H9 (cell line): ENCODE data around the gene B3GNT7. TPM values are rescaled to one million over a fixed set of nuclear protein-coding genes. Genes with fewer than 3 reads are reported as not detected.

Source experiments
- DNase-seq: peaks from one replicate; pipeline ENCODE4 v3.0.0-alpha.2; 2017
- H2AFZ ChIP-seq: one replicate; pipeline ENCODE4 v1.6.1; 2013; ENCODE audit warnings: mild to moderate bottlenecking, low read length, control low read depth, moderate library complexity
- H2AK5ac ChIP-seq: 2 replicates; pipeline ENCODE4 v1.6.1; 2013; ENCODE audit warnings: low read length, control low read depth, mixed read lengths; ENCODE audit not compliant: insufficient read length
- H2BK120ac ChIP-seq: one replicate; pipeline ENCODE4 v1.6.1; 2013; ENCODE audit warnings: low read depth, mild to moderate bottlenecking, low read length, control low read depth, inconsistent platforms; ENCODE audit not compliant: poor library complexity, severe bottlenecking
- H2BK12ac ChIP-seq: 2 replicates; pipeline ENCODE4 v1.6.1; 2013; ENCODE audit warnings: low read length, control low read depth, mixed read lengths, low read depth; ENCODE audit not compliant: insufficient read length
- H2BK15ac ChIP-seq: 2 replicates; pipeline ENCODE4 v1.6.1; 2013; ENCODE audit warnings: low read depth, low read length, control low read depth
- H2BK20ac ChIP-seq: one replicate; pipeline ENCODE4 v1.6.1; 2013; ENCODE audit warnings: low read depth, mild to moderate bottlenecking, low read length, control low read depth, inconsistent platforms; ENCODE audit not compliant: poor library complexity, severe bottlenecking
- H2BK5ac ChIP-seq: 2 replicates; pipeline ENCODE4 v1.6.1; 2013; ENCODE audit warnings: low read length, control low read depth, mixed read lengths; ENCODE audit not compliant: insufficient read length
- H3K14ac ChIP-seq: 2 replicates; pipeline ENCODE4 v1.6.1; 2013; ENCODE audit warnings: low read length, control low read depth; ENCODE audit not compliant: insufficient read depth
- H3K18ac ChIP-seq: 2 replicates; pipeline ENCODE4 v1.6.1; 2013; ENCODE audit warnings: low read depth, mild to moderate bottlenecking, mixed read lengths, low read length, control low read depth; ENCODE audit not compliant: insufficient read length
- H3K23ac ChIP-seq: 2 replicates; pipeline ENCODE4 v1.6.1; 2013; ENCODE audit warnings: low read length, control low read depth, mixed read lengths, low read depth; ENCODE audit not compliant: insufficient read length
- H3K23me2 ChIP-seq: 2 replicates; pipeline ENCODE4 v1.6.1; 2013; ENCODE audit warnings: low read depth, mild to moderate bottlenecking, mixed read lengths, low read length, control low read depth; ENCODE audit not compliant: insufficient read length, poor library complexity, severe bottlenecking
- H3K27ac ChIP-seq: 2 replicates; pipeline ENCODE4 v1.5.1; 2013; ENCODE audit warnings: low read length, control low read depth, mixed read lengths, low read depth; ENCODE audit not compliant: insufficient read length
- H3K27me3 ChIP-seq: 2 replicates; pipeline ENCODE4 v1.6.1; 2013; ENCODE audit warnings: low read length, control low read depth, inconsistent platforms; ENCODE audit not compliant: insufficient read depth
- H3K4ac ChIP-seq: 2 replicates; pipeline ENCODE4 v1.6.1; 2013; ENCODE audit warnings: low read depth, mild to moderate bottlenecking, control low read depth, inconsistent platforms, low read length, moderate library complexity
- H3K4me1 ChIP-seq: 2 replicates; pipeline ENCODE4 v1.6.1; 2013; ENCODE audit warnings: low read length, control low read depth, inconsistent platforms; ENCODE audit not compliant: insufficient read depth
- H3K4me2 ChIP-seq: 2 replicates; pipeline ENCODE4 v1.6.1; 2013; ENCODE audit warnings: low read length, control low read depth, mixed read lengths; ENCODE audit not compliant: insufficient read length, insufficient read depth
- H3K56ac ChIP-seq: 2 replicates; pipeline ENCODE4 v1.6.1; 2013; ENCODE audit warnings: low read depth, mild to moderate bottlenecking, mixed read lengths, low read length, control low read depth; ENCODE audit not compliant: insufficient read length
- H3K79me1 ChIP-seq: 2 replicates; pipeline ENCODE4 v1.6.1; 2013; ENCODE audit warnings: low read depth, mild to moderate bottlenecking, moderate library complexity, low read length, control low read depth, inconsistent platforms; ENCODE audit not compliant: insufficient read depth, poor library complexity, severe bottlenecking
- H3K79me2 ChIP-seq: 2 replicates; pipeline ENCODE4 v1.6.1; 2013; ENCODE audit warnings: low read length, control low read depth, inconsistent platforms; ENCODE audit not compliant: insufficient read depth
- H3K9ac ChIP-seq: 2 replicates; pipeline ENCODE4 v1.6.1; 2013; ENCODE audit warnings: low read length, control low read depth, mixed read lengths; ENCODE audit not compliant: insufficient read length; ENCODE audit errors: extremely low read depth
- H3K9me3 ChIP-seq: one replicate; pipeline ENCODE4 v1.6.1; 2013; ENCODE audit warnings: low read depth, low read length, inconsistent platforms; ENCODE audit not compliant: control insufficient read depth
- H3T11ph ChIP-seq: one replicate; pipeline ENCODE4 v1.6.1; 2013; ENCODE audit warnings: mild to moderate bottlenecking, low read length, control low read depth, inconsistent platforms
- H4K20me1 ChIP-seq: one replicate; pipeline ENCODE4 v1.6.1; 2013; ENCODE audit not compliant: control insufficient read depth, insufficient read length, insufficient read depth
- H4K5ac ChIP-seq: 2 replicates; pipeline ENCODE4 v1.6.1; 2013; ENCODE audit warnings: low read depth, mild to moderate bottlenecking, mixed read lengths, low read length, control low read depth; ENCODE audit not compliant: insufficient read length
- H4K8ac ChIP-seq: replicated peaks from 2 replicates; pipeline ENCODE4 v1.6.1; 2013; ENCODE audit warnings: low read length, control low read depth, mixed read lengths, low read depth; ENCODE audit not compliant: insufficient read length
- H4K91ac ChIP-seq: 2 replicates; pipeline ENCODE4 v1.6.1; 2013; ENCODE audit warnings: low read depth, mild to moderate bottlenecking, moderate library complexity, mixed read lengths, low read length, control low read depth; ENCODE audit not compliant: insufficient read length
- H3K27ac Mint-ChIP-seq, 3 experiments: 2 replicates in 2 of 3; 3 replicates in 1 of 3; pipeline ENCODE4 v1.8.0; 2020 to 2021; ENCODE audit warnings: mixed read lengths in 3 of 3, mild to moderate bottlenecking in 1 of 3, moderate library complexity in 1 of 3
- H3K27me3 Mint-ChIP-seq: 2 replicates; pipeline ENCODE4 v1.8.0; 2021; ENCODE audit warnings: low read depth, mild to moderate bottlenecking, moderate library complexity, mixed read lengths
- H3K36me3 Mint-ChIP-seq, 3 experiments: 2 replicates in 2 of 3; 3 replicates in 1 of 3; pipeline ENCODE4 v1.8.0; 2020 to 2021; ENCODE audit warnings: low read depth in 3 of 3, mixed read lengths in 3 of 3; ENCODE audit not compliant: insufficient read depth in 1 of 3
- H3K4me1 Mint-ChIP-seq, 2 experiments: 2 replicates each; pipeline ENCODE4 v1.8.0; 2020; ENCODE audit warnings: mixed read lengths in 2 of 2
- H3K4me3 Mint-ChIP-seq, 2 experiments: 2 replicates in 1 of 2; 3 replicates in 1 of 2; pipeline ENCODE4 v1.8.0; 2020 to 2021; ENCODE audit warnings: mild to moderate bottlenecking in 2 of 2, mixed read lengths in 2 of 2, moderate library complexity in 1 of 2
- H3K9me3 Mint-ChIP-seq, 2 experiments: 2 replicates in 1 of 2; 3 replicates in 1 of 2; pipeline ENCODE4 v1.8.0; 2020; ENCODE audit warnings: mild to moderate bottlenecking in 2 of 2, mixed read lengths in 2 of 2, moderate library complexity in 1 of 2
- WGBS: extraction: QIAGEN DNeasy Blood & Tissue Kit; methylation state at CpG from one replicate; pipeline ENCODE4 v1.1.7; 2013; ENCODE audit warnings: missing lambda C conversion rate, low lambda C conversion rate, mixed read lengths; ENCODE audit not compliant: insufficient read length; ENCODE audit errors: extremely low coverage; 5-methylcytosine and 5-hydroxymethylcytosine counted together
- total RNA-seq: library from RNA; stranded (reverse); gene quantifications from 2 replicates; pipeline ENCODE4 v1.2.1, GENCODE V29; 2021
- TF ChIP-seq, protein P1 (sequence below): fragments of 200-600 bp; sonication (generic); conservative IDR thresholded peaks from 3 replicates; pipeline ENCODE4 v1.8.0; 2021; ENCODE audit warnings: antibody characterized with exemption, mild to moderate bottlenecking

B3GNT7 gene
- total RNA-seq, 1 experiment from 2014 or later: 42.2 TPM

DNA sequence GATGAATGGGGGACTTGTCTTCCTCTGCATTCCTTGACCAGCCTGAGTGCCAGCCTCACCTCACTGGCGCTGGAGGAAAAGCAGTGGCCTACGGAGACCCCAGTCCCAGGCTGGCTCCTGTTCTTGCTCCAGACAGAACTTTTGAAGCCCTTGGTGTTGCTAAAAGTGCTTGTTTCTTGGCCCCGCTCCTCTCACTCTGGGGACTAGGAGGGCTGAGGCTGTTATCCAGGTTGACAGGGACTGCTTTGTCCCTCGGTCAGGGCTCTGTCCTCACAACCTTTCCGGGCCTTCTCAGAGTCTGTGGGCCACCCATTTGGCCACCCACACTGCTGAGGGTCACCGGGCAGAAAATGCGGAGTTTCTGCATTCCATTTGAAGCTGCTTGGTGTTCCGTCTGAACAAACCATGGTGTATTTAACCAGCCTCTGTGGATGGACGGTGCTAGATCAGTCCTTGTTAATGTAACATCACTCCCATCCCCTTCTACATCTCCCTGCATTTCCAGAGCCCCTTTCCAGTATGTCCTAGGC lies 25.6 kb downstream of the B3GNT7 start:
- no peak overlapping the region for H2BK120ac ChIP-seq
- H2BK15ac ChIP-seq: no peak overlapping the region
- H3K79me1 ChIP-seq: no peaks in the 10 kb centered on the region
- TF ChIP-seq, protein P1, sequence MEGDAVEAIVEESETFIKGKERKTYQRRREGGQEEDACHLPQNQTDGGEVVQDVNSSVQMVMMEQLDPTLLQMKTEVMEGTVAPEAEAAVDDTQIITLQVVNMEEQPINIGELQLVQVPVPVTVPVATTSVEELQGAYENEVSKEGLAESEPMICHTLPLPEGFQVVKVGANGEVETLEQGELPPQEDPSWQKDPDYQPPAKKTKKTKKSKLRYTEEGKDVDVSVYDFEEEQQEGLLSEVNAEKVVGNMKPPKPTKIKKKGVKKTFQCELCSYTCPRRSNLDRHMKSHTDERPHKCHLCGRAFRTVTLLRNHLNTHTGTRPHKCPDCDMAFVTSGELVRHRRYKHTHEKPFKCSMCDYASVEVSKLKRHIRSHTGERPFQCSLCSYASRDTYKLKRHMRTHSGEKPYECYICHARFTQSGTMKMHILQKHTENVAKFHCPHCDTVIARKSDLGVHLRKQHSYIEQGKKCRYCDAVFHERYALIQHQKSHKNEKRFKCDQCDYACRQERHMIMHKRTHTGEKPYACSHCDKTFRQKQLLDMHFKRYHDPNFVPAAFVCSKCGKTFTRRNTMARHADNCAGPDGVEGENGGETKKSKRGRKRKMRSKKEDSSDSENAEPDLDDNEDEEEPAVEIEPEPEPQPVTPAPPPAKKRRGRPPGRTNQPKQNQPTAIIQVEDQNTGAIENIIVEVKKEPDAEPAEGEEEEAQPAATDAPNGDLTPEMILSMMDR: no peak
- H3K18ac ChIP-seq: no peak overlapping the region
- no peak overlapping the region for H3K27ac ChIP-seq
- no peak overlapping the region for H4K5ac ChIP-seq
- no peak overlapping the region for H3K23ac ChIP-seq
- DNase-seq: no peak
- no peak overlapping the region for H2BK12ac ChIP-seq
- H2AK5ac ChIP-seq: no peak overlapping the region
- no peak overlapping the region for H3K9ac ChIP-seq
- Mint-ChIP-seq H3K9me3 (no peaks in the 10 kb centered on the region), H3K4me3 (no peak overlapping the region), H3K27ac (no peak overlapping the region), H3K4me1 (peaks cover 13 to 19% of the 10 kb centered on the region in 2 experiments), H3K27me3 (peaks cover 3% of the 10 kb centered on the region), H3K36me3 (peaks cover 0 to 2% (median 1%) of the 10 kb centered on the region in 3 experiments; a peak in 5 of 7 replicates)
- no peaks in the 10 kb centered on the region for H4K20me1 ChIP-seq
- no peak overlapping the region for H3K4me2 ChIP-seq
- no peak overlapping the region for H2BK20ac ChIP-seq
- no peak overlapping the region for H3T11ph ChIP-seq
- no peaks in the 10 kb centered on the region for H3K9me3 ChIP-seq
- no peaks in the 10 kb centered on the region for H3K27me3 ChIP-seq
- WGBS: no CpG with 5 or more reads among the region's 9 CpGs
- no peak overlapping the region for H2BK5ac ChIP-seq
- no peak overlapping the region for H4K8ac ChIP-seq
- H3K56ac ChIP-seq: no peak overlapping the region
- H3K79me2 ChIP-seq: no peaks in the 10 kb centered on the region
- H4K91ac ChIP-seq: no peak overlapping the region
- H3K14ac ChIP-seq: no peak overlapping the region
- no peak overlapping the region for H2AFZ ChIP-seq
- no peak overlapping the region for H3K4ac ChIP-seq
- H3K4me1 ChIP-seq: no peaks in the 10 kb centered on the region; the same call in 1 of the 2 replicates
- no peaks in the 10 kb centered on the region for H3K23me2 ChIP-seq
